GM12891 (cell line): ENCODE results near the gene RPL32.

Source experiments
- POLR2A ChIP-seq: IDR thresholded peaks from 2 replicates; pipeline ENCODE4 v1.6.1; 2011; ENCODE audit warnings: low read depth, low read length, control low read depth
- POLR2AphosphoS5 ChIP-seq: IDR thresholded peaks from 2 replicates; pipeline ENCODE4 v1.6.1; 2011; ENCODE audit warnings: low read depth, low read length, control low read depth
- TAF1 ChIP-seq: IDR thresholded peaks from 2 replicates; pipeline ENCODE4 v1.6.1; 2011; ENCODE audit warnings: low read depth, low read length, control low read depth

- no peak for TF ChIP-seq POLR2A
- TF ChIP-seq POLR2AphosphoS5, result no peak
- no peak for TF ChIP-seq TAF1
These were observed 10.6 kb downstream of the RPL32 start for GRCh38 chr3:12830785-12831156.
